ENCODE measurements around the gene CDC14A. TPM values are rescaled to one million over a fixed set of nuclear protein-coding genes. Genes with fewer than 3 reads are reported as not detected.

Gene CDC14A
- total and polyA plus RNA-seq, 12 donors = 1.4 to 4.0 (median 3.1) TPM

DNA sequence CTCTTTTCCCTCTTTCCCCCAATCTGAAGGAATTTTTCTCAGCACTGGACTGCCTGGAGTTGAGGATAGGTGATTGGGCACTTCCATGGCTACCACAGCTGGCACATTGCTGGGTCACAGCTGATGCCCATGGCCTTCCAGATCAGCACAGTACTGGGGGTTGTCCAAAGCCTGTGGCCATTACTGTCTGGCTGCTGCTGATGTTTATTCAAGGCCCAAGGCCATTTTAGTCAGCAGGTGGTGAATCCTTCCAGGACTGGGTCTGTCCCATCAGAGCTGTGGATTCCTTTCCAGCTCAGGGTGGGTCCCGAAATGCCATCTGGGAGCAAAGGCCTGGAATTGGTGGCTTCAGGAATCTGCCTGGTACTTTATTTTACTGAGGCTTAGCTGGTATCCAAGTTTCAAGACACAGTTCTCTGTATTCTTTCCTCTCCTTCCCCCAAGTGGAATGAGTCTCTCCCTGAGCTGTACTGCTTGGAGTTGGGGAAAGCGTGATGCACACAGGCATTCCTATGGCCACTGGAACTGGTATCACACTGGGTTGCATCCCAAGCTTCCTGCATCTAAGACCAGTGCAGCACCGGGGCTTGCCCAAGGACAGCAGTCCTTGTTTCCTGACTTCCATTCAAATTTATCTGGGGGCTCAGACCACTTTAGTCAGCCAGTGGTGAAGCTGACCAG is 204.8 kb downstream of the CDC14A start:
- Histone ChIP-seq H3K4me3 (no peak overlapping the region), H3K9me3 (peaks cover 0 to 52% (median 18%) of the 10 kb centered on the region in 11 donors), H3K27ac (no peak overlapping the region), H3K27me3 (no peaks in the 10 kb centered on the region), H3K36me3 (no peaks in the 10 kb centered on the region), H3K4me1 (no peaks in the 10 kb centered on the region)
- DNase-seq = no peak
- no peak for ATAC-seq
- intact Hi-C loops (cut with DNase I) = no loop called here
- 83 to 86% methylated on average over 3 of the region's 3 CpGs for WGBS, 2 donors
- TF ChIP-seq, protein P1, sequence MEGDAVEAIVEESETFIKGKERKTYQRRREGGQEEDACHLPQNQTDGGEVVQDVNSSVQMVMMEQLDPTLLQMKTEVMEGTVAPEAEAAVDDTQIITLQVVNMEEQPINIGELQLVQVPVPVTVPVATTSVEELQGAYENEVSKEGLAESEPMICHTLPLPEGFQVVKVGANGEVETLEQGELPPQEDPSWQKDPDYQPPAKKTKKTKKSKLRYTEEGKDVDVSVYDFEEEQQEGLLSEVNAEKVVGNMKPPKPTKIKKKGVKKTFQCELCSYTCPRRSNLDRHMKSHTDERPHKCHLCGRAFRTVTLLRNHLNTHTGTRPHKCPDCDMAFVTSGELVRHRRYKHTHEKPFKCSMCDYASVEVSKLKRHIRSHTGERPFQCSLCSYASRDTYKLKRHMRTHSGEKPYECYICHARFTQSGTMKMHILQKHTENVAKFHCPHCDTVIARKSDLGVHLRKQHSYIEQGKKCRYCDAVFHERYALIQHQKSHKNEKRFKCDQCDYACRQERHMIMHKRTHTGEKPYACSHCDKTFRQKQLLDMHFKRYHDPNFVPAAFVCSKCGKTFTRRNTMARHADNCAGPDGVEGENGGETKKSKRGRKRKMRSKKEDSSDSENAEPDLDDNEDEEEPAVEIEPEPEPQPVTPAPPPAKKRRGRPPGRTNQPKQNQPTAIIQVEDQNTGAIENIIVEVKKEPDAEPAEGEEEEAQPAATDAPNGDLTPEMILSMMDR (IDR thresholded peaks at IDR 0.05) = no peak

GRCh38 chr1:100557606-100557953 is 205.3 kb downstream of the CDC14A start:
- H3K4me1 ChIP-seq = no peaks in the 10 kb centered on the region
- H3K9me3 ChIP-seq = peaks cover 0 to 47% (median 13%) of the 10 kb centered on the region in 11 donors
- H3K4me3 ChIP-seq = no peak overlapping the region
- no peaks in the 10 kb centered on the region for H3K36me3 ChIP-seq
- intact Hi-C loops (cut with DNase I) = no loop called here
- no peak for ATAC-seq
- DNase-seq = no peak
- no peaks in the 10 kb centered on the region for H3K27me3 ChIP-seq
- TF ChIP-seq, protein P1 (IDR thresholded peaks at IDR 0.05) = no peak
- H3K27ac ChIP-seq = no peak overlapping the region

DNA sequence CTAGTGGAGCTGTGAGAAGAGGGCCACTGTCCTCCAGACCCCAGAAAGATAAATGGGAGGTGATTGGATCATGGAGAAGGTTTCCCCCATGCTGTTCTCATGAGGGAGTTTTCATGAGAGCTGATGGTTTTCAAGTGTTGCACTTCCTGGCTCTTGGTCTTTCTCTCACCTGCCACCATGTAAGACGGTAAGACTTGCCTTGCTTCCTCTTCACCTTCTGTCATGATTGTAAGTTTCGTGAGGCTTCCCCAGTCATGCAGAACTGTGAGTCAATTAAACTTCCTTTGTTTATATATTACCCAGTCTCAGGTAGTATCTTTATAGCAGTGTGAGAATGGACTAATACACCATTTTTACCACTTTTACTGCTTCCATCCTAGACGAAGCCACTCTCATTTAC is 213.2 kb downstream of the CDC14A start:
- Histone ChIP-seq H3K4me1 (no peaks in the 10 kb centered on the region), H3K9me3 (peaks cover 0 to 14% (median 0%) of the 10 kb centered on the region in 11 donors), H3K27me3 (no peaks in the 10 kb centered on the region), H3K36me3 (no peaks in the 10 kb centered on the region), H3K27ac (no peak overlapping the region), H3K4me3 (no peak overlapping the region)
- intact Hi-C loops (cut with DNase I) = no loop called here
- DNase-seq (no peak), ATAC-seq (no peak)
- 80 to 97% methylated on average over 3 of the region's 3 CpGs for WGBS, 2 donors
- TF ChIP-seq, protein P1 (IDR thresholded peaks at IDR 0.05) = no peak

DNA sequence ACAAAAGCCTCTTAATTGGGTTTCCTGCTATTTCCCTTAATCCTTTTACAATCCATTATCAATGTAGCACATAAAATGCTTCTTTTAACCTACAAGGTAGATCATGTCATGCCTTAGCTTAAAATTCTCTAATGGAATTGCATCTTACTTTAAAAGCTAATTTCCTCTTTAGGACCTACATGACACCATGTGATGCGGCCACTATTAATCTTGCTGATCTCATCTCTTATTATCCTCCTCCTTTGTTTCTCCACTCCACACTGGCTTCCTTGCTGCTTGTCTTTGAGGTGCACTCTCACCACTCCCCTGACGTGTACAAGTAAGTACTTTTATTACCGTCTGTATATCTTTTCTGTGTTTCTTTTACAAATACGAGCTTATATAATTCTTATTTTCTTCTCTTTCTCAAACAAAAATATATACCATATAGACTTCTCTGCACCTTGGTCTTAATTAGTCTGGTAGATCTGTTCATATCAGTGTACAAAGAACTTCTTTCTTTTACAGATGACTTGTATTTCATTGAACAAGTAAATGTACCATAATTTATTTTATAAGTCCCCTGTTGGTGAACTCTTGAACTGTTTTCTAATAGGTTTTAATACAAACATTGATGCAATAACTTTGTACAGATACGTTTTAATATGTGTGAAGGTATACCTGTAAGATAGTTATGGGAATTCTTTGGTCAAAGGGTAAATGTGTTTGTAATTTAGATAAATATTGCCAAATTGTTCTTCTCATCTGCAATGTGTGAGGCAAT is 213.8 kb downstream of the CDC14A start:
- intact Hi-C loops (cut with DNase I) = no loop called here
- 80 to 82% methylated on average over 5 of the region's 5 CpGs for WGBS, 2 donors
- Histone ChIP-seq H3K4me3 (no peak overlapping the region), H3K27ac (no peak overlapping the region), H3K9me3 (peaks cover 0 to 15% (median 0%) of the 10 kb centered on the region in 11 donors), H3K27me3 (no peaks in the 10 kb centered on the region), H3K4me1 (no peaks in the 10 kb centered on the region), H3K36me3 (no peaks in the 10 kb centered on the region)
- DNase-seq = no peak
- ATAC-seq = no peak
- TF ChIP-seq, protein P1 (IDR thresholded peaks at IDR 0.05) = no peak

All from heart right ventricle (tissue), 16 donors.